ENCODE data around the gene TIMM17B.

The TIMM17B gene

DNA sequence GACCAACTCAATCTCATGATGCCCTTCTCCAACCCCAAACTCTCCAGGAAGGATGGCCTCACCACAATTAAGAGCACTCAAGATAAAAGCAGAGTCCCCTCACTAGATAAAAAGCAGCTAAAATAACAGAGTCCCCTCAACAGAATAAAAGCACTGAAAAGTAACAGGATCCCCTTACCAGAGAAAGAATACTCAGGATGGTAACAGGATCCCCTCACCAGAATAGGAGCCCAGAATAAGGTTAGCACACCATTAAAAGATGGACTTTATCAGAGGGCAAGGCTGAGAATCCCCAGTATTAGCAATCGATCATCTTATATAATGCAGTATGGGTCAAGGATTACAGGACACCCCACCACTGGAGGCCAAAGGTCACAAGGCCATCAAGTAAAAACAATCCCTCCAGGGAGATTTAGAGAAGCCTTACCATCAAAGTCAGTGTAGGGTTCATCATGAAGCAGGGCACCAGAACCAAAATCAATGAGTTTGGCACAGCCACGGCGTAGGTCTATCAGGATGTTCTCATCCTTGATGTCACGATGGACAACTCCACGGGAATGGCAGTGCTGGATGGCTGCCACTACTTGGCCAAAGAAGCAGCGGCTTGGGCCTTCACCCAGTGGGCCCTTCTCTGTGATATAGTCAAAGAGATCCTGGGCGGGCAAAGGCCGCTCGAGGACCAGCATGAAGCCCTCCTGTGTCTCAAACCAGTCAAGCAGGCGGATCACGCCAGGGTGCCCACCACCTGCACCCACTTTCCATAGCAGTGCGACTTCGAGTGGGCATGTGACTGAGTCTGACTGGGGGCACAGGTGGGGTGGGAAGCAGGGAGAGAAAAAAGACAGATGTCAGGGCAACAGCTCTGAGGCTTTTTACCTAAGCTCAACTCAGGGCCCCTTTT is 17.3 kb upstream of the TIMM17B start:
- no peak for TF ChIP-seq JUND (IDR thresholded peaks at IDR 0.05; ENCODE audit: low read depth)
- no peak for DNase-seq (ENCODE audit: low read depth in 1 of 2, low spot score in 1 of 2)
- in situ Hi-C loops (cut with HindIII; ENCODE audit: low pct_unique_long_range_greater_than_20kb, low sequenced_read_pairs): no loop called here

DNA sequence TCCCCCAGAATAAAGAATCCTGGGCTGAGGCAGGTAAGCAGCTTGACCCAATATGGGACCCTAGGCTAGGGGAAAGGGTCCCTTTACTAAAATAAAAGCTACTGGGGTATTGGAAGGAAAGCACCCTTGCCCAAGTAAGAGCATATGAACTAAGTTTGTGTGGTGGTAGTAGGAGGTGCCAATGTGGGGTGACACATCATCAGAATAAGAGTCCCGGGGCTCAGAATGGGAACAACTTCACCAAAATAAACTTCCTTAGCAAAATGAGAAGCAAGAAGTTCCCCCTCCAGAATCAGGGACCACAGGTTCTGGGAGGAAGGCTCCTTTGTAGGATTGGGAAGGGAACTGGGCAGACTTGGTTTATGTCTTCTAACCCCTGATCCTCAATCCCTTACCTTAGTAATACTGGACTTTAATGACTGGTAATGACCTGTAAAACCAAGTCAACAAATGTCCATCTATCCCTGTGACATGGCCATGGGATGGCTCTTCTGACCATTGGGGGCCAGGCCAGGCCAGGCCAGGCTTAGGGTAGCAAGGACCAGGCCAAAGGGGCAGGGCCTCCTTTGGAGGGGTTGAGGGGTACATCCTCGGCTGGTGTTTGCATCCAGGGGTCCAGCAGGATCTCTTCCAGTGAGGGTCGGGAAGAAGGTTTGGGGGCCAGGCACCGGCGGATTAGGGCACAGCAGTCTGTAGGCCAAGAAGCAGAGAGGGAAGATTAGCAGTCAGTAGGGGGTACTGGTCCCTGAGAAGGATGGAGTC is 16.2 kb upstream of the TIMM17B start:
- in situ Hi-C loops (cut with HindIII; ENCODE audit: low pct_unique_long_range_greater_than_20kb, low sequenced_read_pairs): no loop called here
- TF ChIP-seq JUND (IDR thresholded peaks at IDR 0.05; ENCODE audit: low read depth): no peak
- no peak for DNase-seq (ENCODE audit: low read depth in 1 of 2, low spot score in 1 of 2)

DNA sequence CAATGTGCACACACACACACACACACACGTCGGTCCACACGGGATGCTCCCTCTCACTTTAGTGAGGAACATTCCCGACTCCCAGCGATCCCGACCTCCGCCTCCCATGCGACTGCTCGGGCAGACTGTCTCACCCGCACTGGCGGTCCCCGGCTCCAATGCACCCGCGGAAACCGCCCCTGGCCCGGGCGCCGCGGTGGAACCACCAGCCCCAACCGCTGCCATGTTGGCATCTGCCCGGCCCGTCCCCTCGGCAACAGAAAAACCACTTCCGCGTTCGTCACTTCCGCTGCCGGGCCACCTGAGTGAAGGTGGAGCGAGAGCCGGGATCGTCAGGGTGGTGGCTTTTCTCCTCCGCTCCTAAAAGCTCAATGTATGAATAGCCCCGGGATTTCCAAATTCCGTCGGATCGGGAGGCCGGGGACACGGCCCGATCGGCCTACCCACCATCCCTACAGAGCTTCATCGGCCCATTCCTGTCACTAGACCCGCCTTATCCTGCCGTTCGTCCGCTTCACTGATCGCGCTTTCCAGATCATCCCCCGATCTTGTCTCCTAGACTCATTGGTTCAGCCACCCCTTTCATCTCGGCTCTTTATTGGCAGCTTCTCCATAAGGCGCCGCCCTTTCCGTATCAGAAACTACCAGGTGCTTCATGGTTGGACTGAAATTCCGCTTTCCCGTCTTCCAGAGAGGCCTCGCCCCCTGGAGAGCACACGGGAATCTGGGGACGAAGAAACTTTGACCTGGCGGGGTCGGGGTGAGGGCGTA is 14.0 kb upstream of the TIMM17B start, which contains the start of gene SLC35A2:
Gene SLC35A2 (minus strand): TSS at position 235 of the 771 bp plus-strand sequence. CDS start 10 bp downstream, at position 225.
- no peak for TF ChIP-seq JUND (IDR thresholded peaks at IDR 0.05; ENCODE audit: low read depth)
- in situ Hi-C loops (cut with HindIII; ENCODE audit: low pct_unique_long_range_greater_than_20kb, low sequenced_read_pairs): no loop called here
- DNase-seq (ENCODE audit: low read depth in 1 of 2, low spot score in 1 of 2): peak; percentile 72 to 88

DNA sequence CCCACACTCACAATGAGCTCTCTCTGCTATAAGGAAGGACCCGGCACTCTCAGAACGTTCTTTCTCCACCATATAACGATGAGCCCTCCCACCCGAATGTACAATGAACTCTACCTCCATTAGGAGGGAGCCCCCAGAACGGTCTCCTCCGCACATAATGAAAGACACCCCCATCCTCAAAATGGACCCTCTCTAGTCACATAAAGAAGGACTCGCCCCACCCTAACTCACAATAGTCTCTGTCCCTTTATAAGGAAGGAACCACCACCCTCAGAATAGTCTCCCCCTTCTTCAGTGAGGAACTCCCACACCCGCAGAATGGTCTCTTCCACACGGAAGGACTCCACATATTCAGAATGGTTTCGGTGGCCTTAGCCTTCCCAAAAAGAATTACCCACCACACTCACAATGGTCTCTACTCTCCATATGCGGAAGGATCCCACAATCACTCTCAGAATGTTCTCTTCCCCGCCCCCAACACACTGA is 13.4 kb upstream of the TIMM17B start:
- TF ChIP-seq JUND (IDR thresholded peaks at IDR 0.05; ENCODE audit: low read depth): no peak
- peak in 1 of 2 experiments; percentile 47 for DNase-seq (ENCODE audit: low read depth in 1 of 2, low spot score in 1 of 2)
- in situ Hi-C loops (cut with HindIII; ENCODE audit: low pct_unique_long_range_greater_than_20kb, low sequenced_read_pairs): no loop called here

DNA sequence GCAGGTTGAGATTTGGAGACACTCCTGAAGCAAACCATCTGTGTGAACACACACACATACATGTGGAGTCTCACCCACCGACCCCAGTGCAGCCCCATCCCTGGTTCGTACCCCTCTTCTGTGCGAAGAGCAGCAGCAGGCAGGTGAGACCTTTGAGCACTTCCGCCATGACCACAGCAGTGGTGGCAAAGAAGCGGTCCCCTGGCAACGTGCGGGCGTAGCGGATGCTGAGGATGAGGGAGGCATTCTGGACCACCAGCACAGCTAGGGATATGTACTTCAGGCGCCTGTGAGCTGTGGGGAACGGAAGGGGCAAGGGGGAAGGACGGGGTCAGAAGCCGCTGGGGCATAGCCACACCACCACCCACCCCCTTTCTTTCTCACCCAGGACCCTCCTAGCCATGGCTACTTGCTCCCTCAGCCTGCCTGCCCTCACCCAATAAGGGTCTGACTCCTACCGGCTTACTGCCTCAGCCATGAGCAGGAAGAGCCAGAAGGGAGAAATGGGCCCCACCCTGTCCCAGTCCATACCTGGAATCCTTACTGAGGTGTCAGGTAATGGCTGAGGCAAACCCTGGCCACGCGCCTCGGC is 12.2 kb upstream of the TIMM17B start:
- no peak for DNase-seq (ENCODE audit: low read depth in 1 of 2, low spot score in 1 of 2)
- in situ Hi-C loops (cut with HindIII; ENCODE audit: low pct_unique_long_range_greater_than_20kb, low sequenced_read_pairs): no loop called here
- no peak for TF ChIP-seq JUND (IDR thresholded peaks at IDR 0.05; ENCODE audit: low read depth)

DNA sequence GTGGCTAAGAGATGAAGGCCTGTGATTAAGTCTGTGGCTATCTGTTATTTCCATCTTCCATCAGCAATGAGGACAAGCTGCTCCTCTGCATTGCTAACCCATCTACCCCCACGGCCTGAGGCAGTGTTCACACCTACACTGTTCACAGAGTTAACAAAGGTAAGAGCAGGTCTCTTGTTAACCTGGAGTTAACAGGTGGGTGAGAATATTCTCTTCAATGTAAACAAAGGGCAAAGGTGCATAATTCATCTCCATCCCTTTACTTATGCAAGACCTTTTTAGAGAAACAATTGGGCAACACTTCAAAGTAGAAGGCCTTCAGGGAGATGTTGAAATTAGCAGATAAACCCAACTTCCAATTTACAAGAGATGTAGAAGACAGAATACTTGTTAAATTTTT is 11.0 kb upstream of the TIMM17B start:
- in situ Hi-C loops (cut with HindIII; ENCODE audit: low pct_unique_long_range_greater_than_20kb, low sequenced_read_pairs): no loop called here
- DNase-seq (ENCODE audit: low read depth in 1 of 2, low spot score in 1 of 2): no peak
- TF ChIP-seq JUND (IDR thresholded peaks at IDR 0.05; ENCODE audit: low read depth): no peak

DNA sequence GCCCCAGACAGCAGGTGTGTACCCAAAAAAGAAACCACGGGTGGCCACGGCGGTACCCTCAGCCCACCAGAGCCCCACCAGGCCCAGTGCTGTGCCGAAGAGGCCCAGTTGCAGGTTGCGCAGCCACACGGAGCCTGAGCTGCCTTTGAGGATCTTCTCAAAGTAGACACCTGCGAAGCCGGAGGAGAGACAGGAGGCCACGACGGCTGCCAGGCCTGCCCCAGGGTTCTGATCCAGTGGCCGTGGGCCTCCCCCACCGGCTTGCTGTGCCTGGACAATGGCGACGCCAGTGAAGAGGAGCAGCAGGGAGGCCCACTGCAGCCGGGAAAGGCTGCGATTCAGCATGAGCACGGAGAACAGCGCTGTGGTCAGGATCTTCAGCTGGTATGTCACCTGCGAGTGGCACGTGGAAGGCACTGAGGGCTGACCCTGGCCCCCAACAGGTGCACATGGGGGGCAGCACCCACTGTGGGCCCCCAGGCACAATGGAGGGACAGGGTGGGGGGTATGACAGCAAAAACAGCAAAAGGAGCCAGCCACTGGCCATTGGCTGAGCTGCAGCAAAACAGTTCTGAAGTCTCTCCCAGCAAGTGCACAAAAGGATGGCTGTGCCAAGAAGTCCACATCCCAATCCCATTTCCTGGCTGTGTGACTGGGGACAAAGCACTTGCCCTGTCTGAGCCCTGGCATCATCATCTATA is 7.7 kb upstream of the TIMM17B start:
- in situ Hi-C loops (cut with HindIII; ENCODE audit: low pct_unique_long_range_greater_than_20kb, low sequenced_read_pairs): no loop called here
- DNase-seq (ENCODE audit: low read depth in 1 of 2, low spot score in 1 of 2): no peak
- TF ChIP-seq JUND (IDR thresholded peaks at IDR 0.05; ENCODE audit: low read depth): no peak

DNA sequence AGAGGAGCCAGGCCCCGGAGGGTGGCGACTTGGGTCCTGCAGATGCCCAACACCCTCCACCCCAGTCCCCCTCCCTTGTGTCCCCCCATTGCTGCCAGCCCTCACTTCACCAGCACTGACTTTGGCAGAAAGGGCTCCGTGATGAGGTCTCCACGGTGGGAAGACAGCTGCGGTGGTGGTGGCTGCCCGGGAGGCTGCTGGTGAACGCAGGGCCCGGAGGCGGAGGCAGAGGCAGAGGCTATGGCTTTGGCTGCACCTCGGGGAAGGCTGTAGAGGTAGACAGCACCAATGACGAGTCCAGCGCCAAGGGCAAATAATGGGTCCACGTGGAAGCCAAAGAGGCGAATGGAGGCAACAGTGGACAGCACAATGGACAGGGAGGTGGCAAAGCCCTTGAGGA is 7.1 kb upstream of the TIMM17B start:
- in situ Hi-C loops (cut with HindIII; ENCODE audit: low pct_unique_long_range_greater_than_20kb, low sequenced_read_pairs): no loop called here
- DNase-seq (ENCODE audit: low read depth in 1 of 2, low spot score in 1 of 2): no peak
- TF ChIP-seq JUND (IDR thresholded peaks at IDR 0.05; ENCODE audit: low read depth): no peak

DNA sequence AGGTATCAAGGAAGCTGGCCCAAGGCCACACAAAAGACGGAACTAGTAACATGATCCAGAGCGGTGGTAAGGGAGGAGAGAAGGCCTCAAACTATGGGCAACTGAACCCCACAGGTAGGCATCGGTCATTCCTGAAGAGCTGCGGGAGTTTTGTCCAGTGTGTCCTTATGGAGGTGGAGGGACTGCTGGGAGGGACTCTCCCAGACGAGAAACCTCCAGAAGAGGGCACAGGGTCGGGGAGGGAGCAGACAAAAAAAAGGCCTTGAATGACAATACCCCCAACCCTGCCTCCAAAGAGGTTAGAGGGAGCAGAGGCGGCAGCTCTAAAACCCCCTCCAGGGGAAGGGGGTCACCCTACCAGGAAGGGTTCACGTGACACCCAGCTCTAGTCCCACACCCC is 6.6 kb upstream of the TIMM17B start:
- DNase-seq (ENCODE audit: low read depth in 1 of 2, low spot score in 1 of 2): no peak
- TF ChIP-seq JUND (IDR thresholded peaks at IDR 0.05; ENCODE audit: low read depth): no peak
- in situ Hi-C loops (cut with HindIII; ENCODE audit: low pct_unique_long_range_greater_than_20kb, low sequenced_read_pairs): no loop called here

DNA sequence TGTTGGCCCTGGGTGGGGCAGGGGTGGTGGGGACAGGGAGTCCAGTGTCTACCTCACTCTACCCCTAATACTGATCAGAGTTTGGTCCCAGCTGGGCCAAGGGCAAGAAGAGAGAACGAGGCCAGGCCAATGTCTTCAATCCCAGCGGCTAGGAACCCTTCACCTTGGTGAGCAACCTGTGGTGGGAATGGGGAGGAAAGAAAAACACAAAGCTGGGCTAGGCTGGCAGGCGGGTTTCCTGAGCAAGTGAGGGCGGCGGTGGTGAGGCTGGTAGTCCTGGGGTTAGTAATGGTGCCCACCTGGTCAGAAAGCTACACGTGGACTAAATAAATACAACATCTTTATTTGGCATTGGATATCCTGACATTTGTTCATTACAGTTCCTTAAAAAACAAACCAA is 5.7 kb upstream of the TIMM17B start:
- TF ChIP-seq JUND (IDR thresholded peaks at IDR 0.05; ENCODE audit: low read depth): no peak
- in situ Hi-C loops (cut with HindIII; ENCODE audit: low pct_unique_long_range_greater_than_20kb, low sequenced_read_pairs): no loop called here
- DNase-seq (ENCODE audit: low read depth in 1 of 2, low spot score in 1 of 2): no peak

DNA sequence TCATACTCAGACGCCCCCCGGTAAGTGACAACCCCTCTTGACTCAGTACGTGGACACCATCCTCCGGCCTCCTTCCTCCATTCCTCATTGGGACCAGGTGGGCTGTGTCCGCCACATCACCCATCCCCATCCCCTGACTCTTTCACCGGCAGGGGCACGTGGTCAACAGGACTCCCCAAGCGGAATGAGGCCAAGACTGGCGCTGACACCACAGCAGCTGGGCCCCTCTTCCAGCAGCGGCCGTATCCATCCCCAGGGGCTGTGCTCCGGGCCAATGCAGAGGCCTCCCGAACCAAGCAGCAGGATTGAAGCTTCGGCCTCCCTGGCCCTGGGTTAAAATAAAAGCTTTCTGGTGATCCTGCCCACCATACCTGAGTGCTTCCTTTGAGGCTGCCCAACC is 5.2 kb upstream of the TIMM17B start:
- no peak for TF ChIP-seq JUND (IDR thresholded peaks at IDR 0.05; ENCODE audit: low read depth)
- no peak for DNase-seq (ENCODE audit: low read depth in 1 of 2, low spot score in 1 of 2)
- in situ Hi-C loops (cut with HindIII; ENCODE audit: low pct_unique_long_range_greater_than_20kb, low sequenced_read_pairs): no loop called here

Data from T47D (cell line).